Pancreas (tissue), 10 donors: ENCODE data around the gene MYT1. TPM values are rescaled to one million over a fixed set of nuclear protein-coding genes. Genes with fewer than 3 reads are reported as not detected.
A peak's percentile ranks its signal among the peaks of the same experiment; 100 is the strongest.

Experiments
- ATAC-seq, 4 donors: fragments of 200-7000 bp; cut with Tn5 transposase; one replicate each; pipeline versions ENCODE4 v1.8.0 to v1.9.1; 2020; ENCODE audit warnings: mild to moderate bottlenecking in 4 of 4, moderate library complexity in 4 of 4
- DNase-seq, 6 donors: peaks; one replicate each; pipeline ENCODE4 v3.0.0-alpha.2; 2020
- FAIRE-seq: peaks from 2 replicates; lab custom pipeline; 2012; peaks lifted over from hg19 to GRCh38; lab: Jason Lieb, UNC
- H3K27ac ChIP-seq, 4 donors: fragments of 200-600 bp; sonication (generic); 1 replicate in 3 of 4; 2 replicates in 1 of 4; pipeline versions ENCODE4 v1.5.0 to v1.8.0; 2020
- H3K27me3 ChIP-seq, 4 donors: fragments of 200-600 bp; one replicate each; pipeline ENCODE4 v1.8.0; 2021
- H3K36me3 ChIP-seq, 3 donors: fragments of 200-600 bp; sonication (generic) in 1 of 3; one replicate each; pipeline versions ENCODE4 v1.5.0 to v1.8.0; 2020 to 2021
- H3K4me1 ChIP-seq, 3 donors: fragments of 200-600 bp; one replicate each; pipeline ENCODE4 v1.8.0; 2021
- H3K4me3 ChIP-seq, 4 donors: fragments of 200-600 bp; sonication (generic) in 2 of 4; one replicate each; pipeline versions ENCODE4 v1.5.0 to v1.8.0; 2020 to 2021
- H3K9me3 ChIP-seq, 4 donors: fragments of 200-600 bp; one replicate each; pipeline ENCODE4 v1.8.0; 2021
- CTCF ChIP-seq, 4 donors: fragments of 200-600 bp; sonication (generic) in 3 of 4; IDR thresholded peaks; one replicate each; pipeline versions ENCODE4 v1.5.0 to v1.8.0; 2021; ENCODE audit warnings: antibody characterized with exemption in 4 of 4
- WGBS, 2 donors: extraction: QIAGEN DNeasy Blood & Tissue Kit; methylation state at CpG; one replicate each; pipeline ENCODE4 v1.1.7; 2013; 5-methylcytosine and 5-hydroxymethylcytosine counted together
- intact Hi-C, 3 donors: fragments of 100-400 bp; cut with DNase I; formaldehyde crosslinking; loops; one replicate each; pipeline versions ENCODE4 v1.11.1 to v1.14.2; 2022
- polyA plus RNA-seq, 2 donors: library from polyadenylated mRNA; stranded (reverse); fragments of 200-250 nt; gene quantifications; one replicate each; pipeline ENCODE4 v1.2.3, GENCODE V29; 2013
- total RNA-seq, 6 donors: library from RNA; stranded (reverse); fragmentation: NEBNext Ultra II Directional in 4 of 6; extraction: Animal tissue kit (Norgen Biotek cat#: 25700) in 4 of 6; gene quantifications; one replicate each; pipeline versions ENCODE4 v1.2.1 to v1.2.4, GENCODE V29; 2021 to 2023
- donor health status: healthy with polysubstance abuse.
- donor health status: DM: no; HTN: no; CAD: no; lungs with moderate emphysema.
- donor health status: DM: no; HTN: no; CAD: no.
- donor health status: control.
- donor health status: control.
- donor health status: Bipolar disorder and iron deficiency.
- donor health status: DM: yes; HTN: yes; CAD: no.
- donor health status: DM: no; HTN: no; CAD: no.
- donor health status: DM: no; HTN: no; CAD: no.
- donor health status: DM: yes; HTN: yes; CAD: no.

MYT1 gene
- total and polyA plus RNA-seq, 8 donors: 0.13 to 5.1 (median 0.52) TPM

DNA sequence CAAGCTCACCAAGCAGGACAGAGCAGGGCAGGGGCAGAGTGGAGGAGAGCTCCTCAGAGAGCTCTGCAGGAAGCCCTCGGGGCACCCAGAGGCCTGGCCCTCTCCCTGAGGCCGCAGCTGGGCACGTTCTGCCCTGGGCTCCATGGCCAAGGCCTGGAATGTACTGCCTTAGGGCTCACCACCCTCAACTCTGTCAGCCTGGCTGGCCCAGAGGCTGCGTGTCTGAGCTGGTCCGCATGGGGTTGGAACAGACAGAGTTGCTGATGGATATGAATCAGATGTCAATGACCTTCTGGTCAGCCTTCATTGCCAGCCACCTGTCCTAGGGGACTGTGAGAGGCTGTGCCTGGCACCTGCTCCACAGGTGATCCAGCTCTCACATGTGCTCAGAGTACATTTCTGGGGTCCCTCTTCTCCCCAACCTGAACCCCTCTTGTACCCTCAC lies 58.1 kb downstream of the MYT1 start:
- no peak overlapping the region for H3K4me3 ChIP-seq
- no peak overlapping the region for H3K27ac ChIP-seq
- no peaks in the 10 kb centered on the region for H3K27me3 ChIP-seq
- no peaks in the 10 kb centered on the region for H3K36me3 ChIP-seq
- DNase-seq (peak in 1 of 6 donors; percentile 37), FAIRE-seq (no peak), ATAC-seq (peak in 1 of 4 donors; percentile 7)
- 68 to 80% methylated on average over 5 of the region's 5 CpGs for WGBS, 2 donors
- no peak for TF ChIP-seq CTCF (IDR thresholded peaks at IDR 0.05)
- no peaks in the 10 kb centered on the region for H3K9me3 ChIP-seq
- H3K4me1 ChIP-seq: no peaks in the 10 kb centered on the region
- intact Hi-C loops: no loop called here

DNA sequence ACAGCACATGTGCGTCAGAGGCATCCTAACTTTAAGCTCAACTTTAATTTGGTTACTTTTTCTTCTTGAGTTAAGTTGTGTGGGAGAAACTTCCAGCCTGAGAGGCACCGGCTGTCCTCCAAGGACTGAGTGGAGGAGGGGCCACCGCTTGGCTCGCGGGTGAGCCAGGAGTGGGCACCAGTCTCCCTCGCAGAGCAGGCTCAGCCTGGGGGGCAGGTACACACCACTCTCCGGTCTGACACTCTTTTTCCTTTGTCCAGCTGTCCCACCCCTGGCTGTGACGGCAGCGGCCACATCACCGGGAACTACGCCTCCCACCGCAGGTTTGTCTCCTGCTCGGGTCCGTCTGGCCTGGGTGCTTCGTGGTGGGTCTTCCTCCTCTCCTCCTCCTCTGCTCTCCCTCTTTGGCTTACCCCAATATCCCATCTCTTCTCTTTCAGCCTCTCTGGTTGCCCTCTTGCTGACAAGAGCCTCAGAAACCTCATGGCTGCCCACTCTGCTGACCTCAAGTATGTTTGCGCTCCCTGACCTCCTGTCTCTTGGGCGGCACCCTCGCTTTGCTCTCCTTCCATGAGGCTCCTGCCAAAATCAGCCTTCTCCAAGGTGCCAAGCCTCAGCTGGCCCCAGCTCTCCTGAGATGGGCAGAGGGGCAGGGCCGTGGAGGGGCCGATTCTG lies 58.7 kb downstream of the MYT1 start:
- no peak overlapping the region for H3K27ac ChIP-seq
- FAIRE-seq: no peak
- intact Hi-C loops: no loop called here

GRCh38 chr20:64223526-64224067 lies 59.3 kb downstream of the MYT1 start:
- Histone ChIP-seq H3K4me3 (no peak overlapping the region), H3K27ac (peak overlapping the region in 1 of 4 donors; percentile 23), H3K27me3 (no peaks in the 10 kb centered on the region), H3K36me3 (no peaks in the 10 kb centered on the region), H3K9me3 (no peaks in the 10 kb centered on the region), H3K4me1 (no peaks in the 10 kb centered on the region)
- intact Hi-C loops: no loop called here
- ATAC-seq: peak in 3 of 4 donors; percentile 50 to 63 (median 53)
- WGBS, 2 donors: 50 to 61% methylated on average over 13 of the region's 13 CpGs
- FAIRE-seq: no peak
- TF ChIP-seq CTCF (IDR thresholded peaks at IDR 0.05): no peak
- peak in 1 of 6 donors; percentile 37 for DNase-seq

More for the DNA sequence above, 58.7 kb downstream of the MYT1 start:
- no peak overlapping the region for H3K4me3 ChIP-seq
- DNase-seq (peak in 1 of 6 donors; percentile 39), ATAC-seq (peak in 1 of 4 donors; percentile 7)
- H3K27me3 ChIP-seq: no peaks in the 10 kb centered on the region
- TF ChIP-seq CTCF (IDR thresholded peaks at IDR 0.05): no peak
- 76 to 79% methylated on average over 19 to 20 of the region's 20 CpGs for WGBS, 2 donors
- H3K9me3 ChIP-seq: no peaks in the 10 kb centered on the region
- no peaks in the 10 kb centered on the region for H3K36me3 ChIP-seq
- no peaks in the 10 kb centered on the region for H3K4me1 ChIP-seq

- peak overlapping the region in 1 of 4 donors; percentile 23 for H3K27ac ChIP-seq
- no peak overlapping the region for H3K4me3 ChIP-seq
- H3K36me3 ChIP-seq: no peaks in the 10 kb centered on the region
- intact Hi-C loops: no loop called here
- no peaks in the 10 kb centered on the region for H3K4me1 ChIP-seq
- TF ChIP-seq CTCF (IDR thresholded peaks at IDR 0.05): no peak
- no peaks in the 10 kb centered on the region for H3K27me3 ChIP-seq
- FAIRE-seq: no peak
- DNase-seq: peak in 1 of 6 donors; percentile 27
- 64 to 69% methylated on average over 10 of the region's 10 CpGs for WGBS, 2 donors
- ATAC-seq: peak in 2 of 4 donors; percentile 47 to 63
- H3K9me3 ChIP-seq: no peaks in the 10 kb centered on the region
Measured at GRCh38 chr20:64224351-64225170, 60.3 kb downstream of the MYT1 start.
